ENCODE measurements around the gene CBFA2T2. TPM values are rescaled to one million over a fixed set of nuclear protein-coding genes. Genes with fewer than 3 reads are reported as not detected.
"Not testable (repeated sequence)": the region's sequence is repeated elsewhere in the genome, so short reads cannot be mapped to it uniquely, and the experiment has no call there.

The CBFA2T2 gene
- total RNA-seq, 2 experiments from 2014 or later: 12.3 to 16.8 TPM

DNA sequence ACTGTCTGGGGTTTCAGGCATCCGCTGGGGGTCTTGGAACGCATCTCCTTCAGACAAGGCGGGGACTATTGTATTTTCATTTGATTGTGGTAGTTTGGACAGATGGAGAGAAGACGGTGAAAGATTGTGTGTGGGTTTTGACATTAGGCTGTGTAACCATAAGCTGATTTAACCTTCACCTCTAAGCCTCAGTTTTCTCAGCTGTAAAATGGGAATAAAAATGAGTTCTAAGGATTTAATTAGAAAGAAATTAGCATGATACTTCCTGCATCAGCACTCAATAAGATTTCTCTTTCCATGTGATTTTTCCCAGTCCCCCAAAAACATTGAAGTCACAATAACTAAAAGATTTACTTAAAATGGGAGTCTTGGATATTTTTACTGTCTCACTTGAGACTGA lies 78.1 kb downstream of the CBFA2T2 start:
- H3K27me3 Mint-ChIP-seq: no peaks in the 10 kb centered on the region
- H3K4me1 Mint-ChIP-seq: peaks cover 10% of the 10 kb centered on the region
- ATAC-seq: no peak
- no peak overlapping the region for H3K27ac Mint-ChIP-seq
- no peaks in the 10 kb centered on the region for H3K9me3 Mint-ChIP-seq (ENCODE audit: low read depth)
- DNase-seq: no peak
- no peaks in the 10 kb centered on the region for H3K36me3 Mint-ChIP-seq
- CTCF ChIA-PET: no interaction called here
- H3K4me3 Mint-ChIP-seq: no peak overlapping the region

DNA sequence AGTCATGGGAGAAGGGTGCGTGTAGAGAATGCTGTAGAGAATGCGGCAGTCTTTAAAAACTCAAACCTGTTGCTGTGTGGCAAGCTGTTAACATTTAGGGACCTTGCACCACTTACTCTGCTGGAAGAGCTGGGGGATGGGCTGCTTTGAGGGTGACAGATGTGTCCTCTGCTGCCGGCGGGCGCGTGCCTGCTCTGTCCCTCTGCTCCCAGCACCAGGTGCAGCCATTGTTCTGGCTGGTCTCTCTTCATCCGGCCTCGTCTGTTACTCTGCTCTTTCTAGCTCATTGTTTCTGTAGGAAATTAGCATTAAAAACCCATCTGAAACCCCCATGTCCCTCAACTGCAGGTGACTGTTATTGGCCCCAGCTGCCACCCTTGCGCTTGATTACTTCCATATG lies 78.5 kb downstream of the CBFA2T2 start:
- no peak overlapping the region for H3K27ac Mint-ChIP-seq

DNA sequence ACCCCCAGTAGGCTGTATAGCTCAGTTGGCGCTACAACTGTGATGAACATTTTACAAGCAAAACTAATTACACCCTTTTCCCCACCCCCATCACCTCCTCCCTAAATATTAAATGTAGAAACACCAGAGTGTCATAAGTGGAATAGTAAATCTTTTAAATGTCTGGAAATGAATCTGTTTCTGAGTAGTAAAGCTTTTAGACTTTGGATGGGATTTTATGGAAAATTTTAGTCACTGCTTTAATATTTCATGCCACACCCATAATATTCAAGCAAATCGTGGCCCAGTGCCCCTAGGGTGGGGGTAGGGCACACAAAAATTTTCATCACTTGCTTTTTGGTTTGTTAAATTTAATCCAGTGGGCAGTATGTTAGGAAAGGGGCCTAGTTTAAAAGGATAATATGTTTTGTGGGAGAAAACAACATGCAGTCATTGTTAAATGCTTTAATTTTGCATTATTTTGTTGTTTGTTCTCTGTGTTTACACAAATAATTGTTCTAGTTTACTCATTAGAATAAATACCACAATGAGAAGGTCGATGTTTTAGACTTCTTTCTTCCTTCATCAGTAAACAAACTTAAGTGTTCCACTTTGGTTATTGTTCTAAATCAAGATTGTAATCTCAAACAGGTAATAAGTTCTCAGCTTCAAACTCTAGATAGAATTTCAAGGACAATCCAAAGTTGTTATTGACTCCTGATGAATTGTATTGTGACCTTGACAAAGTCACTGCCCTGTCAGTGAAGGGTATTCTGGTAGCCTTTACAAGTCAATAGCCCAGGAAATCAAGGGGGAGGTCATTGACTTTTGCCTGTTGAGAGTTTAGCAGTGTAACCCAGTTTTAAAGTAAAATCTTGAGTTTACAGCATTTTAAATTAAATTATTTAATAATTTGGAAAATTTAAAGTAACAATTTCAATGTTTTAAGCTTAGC lies 79.2 kb downstream of the CBFA2T2 start:
- CTCF ChIA-PET: no interaction called here
- no peak for ATAC-seq
- Mint-ChIP-seq H3K27ac (no peak overlapping the region), H3K9me3 (ENCODE audit: low read depth) (no peaks in the 10 kb centered on the region), H3K4me3 (no peak overlapping the region), H3K4me1 (peaks cover 10% of the 10 kb centered on the region), H3K36me3 (no peaks in the 10 kb centered on the region), H3K27me3 (no peaks in the 10 kb centered on the region)
- no peak for DNase-seq

More for the DNA sequence above, 78.5 kb downstream of the CBFA2T2 start:
- DNase-seq (no peak), ATAC-seq (no peak)
- Mint-ChIP-seq H3K4me1 (peaks cover 10% of the 10 kb centered on the region), H3K36me3 (no peaks in the 10 kb centered on the region), H3K27me3 (no peaks in the 10 kb centered on the region), H3K4me3 (no peak overlapping the region), H3K9me3 (ENCODE audit: low read depth) (no peaks in the 10 kb centered on the region)
- CTCF ChIA-PET: no interaction called here

DNA sequence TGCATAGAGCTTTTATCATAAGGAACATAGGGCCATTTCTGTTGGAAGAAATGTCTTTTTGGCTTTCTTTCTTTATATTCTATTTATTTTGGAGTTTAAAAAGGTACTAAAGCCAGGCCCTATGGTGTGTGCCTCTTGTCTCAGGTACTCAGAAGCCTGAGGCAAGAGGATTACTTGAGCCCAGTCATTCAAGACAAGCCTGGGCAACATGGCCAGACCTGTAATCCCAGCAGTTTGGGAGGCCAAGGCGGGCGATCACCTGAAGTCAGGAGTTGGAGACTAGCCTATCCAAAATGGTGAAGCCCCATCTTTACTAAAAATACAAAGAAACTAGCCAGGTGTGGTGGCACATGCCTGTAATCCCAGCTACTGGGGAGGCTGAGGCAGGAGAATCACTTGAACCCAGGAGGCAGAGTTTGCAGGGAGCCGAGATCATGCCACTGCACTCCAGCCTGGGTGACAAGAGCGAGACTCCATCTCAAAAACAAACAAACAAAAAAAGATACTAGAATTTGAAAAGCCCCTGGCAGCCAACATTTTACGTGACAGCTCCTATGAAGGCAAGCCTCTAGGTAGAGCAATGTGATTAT lies 80.0 kb downstream of the CBFA2T2 start:
- Mint-ChIP-seq H3K36me3 (peaks cover 1% of the 10 kb centered on the region), H3K4me3 (no peak overlapping the region), H3K27ac (no peak overlapping the region), H3K4me1 (peaks cover 10% of the 10 kb centered on the region), H3K9me3 (ENCODE audit: low read depth) (no peaks in the 10 kb centered on the region), H3K27me3 (no peaks in the 10 kb centered on the region)
- no peak for ATAC-seq
- CTCF ChIA-PET: no interaction called here
- no peak for DNase-seq

DNA sequence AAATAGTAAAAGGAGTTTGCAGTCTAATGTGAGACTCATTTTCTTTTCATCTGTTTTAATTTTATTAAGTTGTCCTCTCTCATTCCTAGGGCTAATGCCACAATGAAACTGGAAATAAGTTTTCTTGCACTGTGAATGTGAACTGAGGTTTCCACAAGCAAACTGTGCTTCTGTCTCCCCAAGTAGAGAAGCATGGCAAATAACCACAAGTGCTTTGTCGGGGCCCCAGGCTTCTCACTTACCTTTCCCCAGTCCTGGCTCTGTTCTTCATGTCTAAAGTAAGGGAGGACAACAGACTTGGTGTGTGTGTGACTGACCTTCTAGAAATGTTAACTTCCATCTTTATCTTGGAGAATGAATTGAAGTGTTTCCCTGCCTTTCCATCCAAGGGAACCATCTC lies 80.8 kb downstream of the CBFA2T2 start:
- ATAC-seq: no peak
- peaks cover 1% of the 10 kb centered on the region for H3K36me3 Mint-ChIP-seq
- no peak for DNase-seq
- no peaks in the 10 kb centered on the region for H3K27me3 Mint-ChIP-seq
- CTCF ChIA-PET: no interaction called here
- peaks cover 10% of the 10 kb centered on the region for H3K4me1 Mint-ChIP-seq
- H3K27ac Mint-ChIP-seq: no peak overlapping the region
- no peak overlapping the region for H3K4me3 Mint-ChIP-seq
- no peaks in the 10 kb centered on the region for H3K9me3 Mint-ChIP-seq (ENCODE audit: low read depth)

DNA sequence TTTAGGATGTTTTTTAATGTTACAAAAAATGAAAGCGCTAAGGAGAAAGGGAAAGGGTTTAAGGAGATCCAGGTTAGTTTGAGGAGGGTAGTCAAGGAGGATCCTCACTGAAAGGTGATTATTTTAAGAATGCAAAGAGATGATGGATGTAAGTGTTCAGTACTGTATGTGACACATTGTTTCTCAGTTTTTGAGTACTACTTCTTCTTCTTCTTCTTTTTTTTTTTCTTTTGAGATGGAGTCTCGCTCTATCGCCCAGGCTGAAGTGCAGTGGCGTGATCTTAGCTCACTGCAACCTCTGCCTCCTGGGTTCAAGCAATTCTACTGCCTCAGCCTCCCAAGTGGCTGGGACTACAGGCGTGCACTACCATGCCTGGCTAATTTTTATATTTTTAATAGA lies 83.4 kb downstream of the CBFA2T2 start:
- H3K36me3 Mint-ChIP-seq: not testable (repeated sequence)

DNA sequence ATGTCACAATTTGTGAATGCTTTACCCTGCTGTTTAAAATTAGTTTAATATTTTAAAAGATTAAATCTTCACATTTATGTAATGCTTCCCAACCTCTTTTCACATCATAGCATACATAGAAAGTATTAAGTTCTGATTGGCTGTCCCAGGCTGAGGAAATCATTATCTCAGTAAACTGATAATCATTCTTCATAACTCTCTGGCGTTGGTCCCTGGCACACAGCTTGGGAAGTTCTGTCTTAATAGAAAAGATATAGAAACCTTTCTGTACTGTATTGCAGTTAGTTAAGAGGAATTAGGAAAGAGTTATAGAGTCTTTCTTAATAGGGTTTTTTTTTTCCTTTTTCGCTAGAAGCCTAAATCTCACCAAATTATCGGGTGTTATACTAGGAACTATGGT lies 85.4 kb downstream of the CBFA2T2 start:
- no peak for DNase-seq
- Mint-ChIP-seq H3K4me3 (no peak overlapping the region), H3K27me3 (no peaks in the 10 kb centered on the region), H3K4me1 (peaks cover 9% of the 10 kb centered on the region), H3K9me3 (ENCODE audit: low read depth) (no peaks in the 10 kb centered on the region), H3K36me3 (peaks cover 1% of the 10 kb centered on the region), H3K27ac (no peak overlapping the region)
- no peak for ATAC-seq
- CTCF ChIA-PET: interaction anchor here (1.1 kb wide), 1 partner anchor 15 kb away, joined by 3 read pairs; no protein-coding TSS in a partner anchor

More for the DNA sequence above, 83.4 kb downstream of the CBFA2T2 start:
- H3K27ac Mint-ChIP-seq; DNase-seq; CTCF ChIA-PET; H3K4me3 Mint-ChIP-seq; H3K27me3 Mint-ChIP-seq; H3K9me3 Mint-ChIP-seq (ENCODE audit: low read depth); ATAC-seq: not testable (repeated sequence)
- H3K4me1 Mint-ChIP-seq: peaks cover 10% of the 10 kb centered on the region

DNA sequence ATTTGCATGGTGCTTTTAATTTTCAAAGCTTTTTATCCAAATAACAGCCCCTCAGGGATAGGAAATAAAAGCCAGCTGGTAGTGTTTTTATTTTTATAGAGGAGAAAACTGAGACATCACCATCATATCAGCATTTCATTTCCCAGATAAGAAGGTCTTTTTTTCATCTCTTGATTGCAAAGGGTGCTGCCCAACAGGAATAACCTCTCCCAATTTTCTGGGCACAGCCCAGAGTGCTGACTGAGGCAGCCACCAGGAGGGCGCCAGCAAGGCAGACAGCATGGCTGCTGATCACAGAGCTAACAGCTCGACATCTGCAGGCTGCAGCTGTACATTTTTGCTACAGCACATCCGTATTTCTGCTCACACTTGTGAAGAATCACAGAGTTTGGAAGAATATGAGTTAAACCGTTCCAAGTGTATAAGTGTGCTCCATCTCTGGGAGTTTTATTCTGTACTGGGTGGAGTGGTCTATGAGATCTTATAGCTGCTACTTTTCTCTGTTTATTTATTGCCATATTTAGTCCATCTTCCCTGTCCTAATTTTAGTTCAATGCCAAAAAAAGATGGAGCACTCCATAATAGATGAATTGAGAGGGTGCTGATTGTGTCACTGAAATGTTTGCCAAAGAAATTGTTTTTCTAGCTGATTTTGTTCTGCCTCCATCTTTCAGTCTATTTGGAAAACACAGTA lies 86.7 kb downstream of the CBFA2T2 start:
- H3K4me3 Mint-ChIP-seq: no peak overlapping the region
- peaks cover 2% of the 10 kb centered on the region for H3K4me1 Mint-ChIP-seq
- CTCF ChIA-PET: no interaction called here
- no peaks in the 10 kb centered on the region for H3K9me3 Mint-ChIP-seq (ENCODE audit: low read depth)
- ATAC-seq (no peak), DNase-seq (no peak)
- peaks cover 1% of the 10 kb centered on the region for H3K36me3 Mint-ChIP-seq
- no peak overlapping the region for H3K27ac Mint-ChIP-seq
- no peaks in the 10 kb centered on the region for H3K27me3 Mint-ChIP-seq

DNA sequence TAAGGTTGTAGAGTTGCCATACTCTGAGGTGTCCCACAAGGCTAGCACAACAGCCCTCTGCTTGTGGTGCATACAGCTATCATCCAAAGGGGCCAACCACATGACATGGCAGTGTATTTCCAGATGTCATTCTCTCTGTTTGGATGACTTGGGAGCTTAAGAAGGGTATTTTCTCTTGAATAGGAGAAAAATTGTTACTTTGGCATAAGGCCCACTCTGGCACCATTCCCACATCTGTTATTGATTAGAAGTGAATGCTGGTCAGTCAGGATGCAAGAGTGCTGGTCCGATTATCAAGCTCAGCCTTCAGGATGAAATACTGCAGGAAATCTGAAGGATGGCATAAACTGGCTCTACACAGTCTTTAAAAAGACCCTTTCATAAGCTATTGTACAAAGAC lies 88.6 kb downstream of the CBFA2T2 start:
- Mint-ChIP-seq H3K4me1 (peaks cover 2% of the 10 kb centered on the region), H3K9me3 (ENCODE audit: low read depth) (no peaks in the 10 kb centered on the region), H3K27me3 (no peaks in the 10 kb centered on the region), H3K36me3 (peaks cover 1% of the 10 kb centered on the region), H3K4me3 (no peak overlapping the region), H3K27ac (no peak overlapping the region)
- CTCF ChIA-PET: no interaction called here
- no peak for DNase-seq
- no peak for ATAC-seq

DNA sequence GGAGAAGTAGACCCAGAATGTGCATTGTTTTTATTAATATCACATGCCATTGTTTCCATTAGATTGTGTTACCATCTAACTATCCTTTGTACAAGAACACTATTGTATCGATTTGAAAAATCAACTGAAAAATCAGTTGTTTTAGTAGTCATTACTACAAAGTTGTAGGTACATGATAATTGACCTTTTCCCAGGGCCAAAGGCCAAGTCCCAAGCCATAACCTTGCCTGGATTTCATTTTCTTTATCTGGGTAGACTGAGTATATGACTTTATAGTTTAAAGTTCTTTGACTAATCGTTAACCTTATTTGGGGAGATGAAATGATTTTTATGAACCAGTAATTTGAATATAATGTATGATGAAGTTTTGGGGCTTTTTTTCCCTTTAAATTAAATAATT lies 93.2 kb downstream of the CBFA2T2 start:
- no peak overlapping the region for H3K4me3 Mint-ChIP-seq
- CTCF ChIA-PET: no interaction called here
- H3K27me3 Mint-ChIP-seq: no peaks in the 10 kb centered on the region
- no peaks in the 10 kb centered on the region for H3K9me3 Mint-ChIP-seq (ENCODE audit: low read depth)
- no peak for DNase-seq
- H3K4me1 Mint-ChIP-seq: peaks cover 2% of the 10 kb centered on the region
- no peaks in the 10 kb centered on the region for H3K36me3 Mint-ChIP-seq
- ATAC-seq: no peak
- H3K27ac Mint-ChIP-seq: no peak overlapping the region

DNA sequence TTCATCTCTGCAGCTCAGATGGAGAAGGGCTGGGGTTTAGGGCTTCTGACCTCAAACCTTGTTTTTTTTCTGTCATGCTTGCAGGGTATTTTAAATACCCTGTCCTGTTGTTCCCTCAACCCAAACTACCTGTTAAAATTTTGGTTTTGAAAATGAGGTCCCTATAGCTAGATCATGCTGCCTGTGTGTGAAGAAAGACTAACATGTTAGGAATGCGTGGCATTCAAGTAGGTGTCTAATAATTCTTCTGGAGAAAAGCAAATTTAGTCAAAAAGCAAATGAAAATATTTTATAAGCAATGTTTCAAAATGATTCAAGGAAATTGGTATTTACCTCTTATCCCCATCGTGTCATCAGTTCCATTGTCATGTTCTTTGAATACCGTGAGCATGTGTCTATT lies 95.1 kb downstream of the CBFA2T2 start:
- Mint-ChIP-seq H3K9me3 (ENCODE audit: low read depth) (no peaks in the 10 kb centered on the region), H3K4me3 (no peak overlapping the region), H3K27ac (no peak overlapping the region), H3K4me1 (peaks cover 2% of the 10 kb centered on the region), H3K36me3 (no peaks in the 10 kb centered on the region), H3K27me3 (no peaks in the 10 kb centered on the region)
- DNase-seq (no peak), ATAC-seq (no peak)
- CTCF ChIA-PET: interaction anchor here (1.7 kb wide), 1 partner anchor 23 kb away, joined by 4 read pairs; no protein-coding TSS in a partner anchor

DNA sequence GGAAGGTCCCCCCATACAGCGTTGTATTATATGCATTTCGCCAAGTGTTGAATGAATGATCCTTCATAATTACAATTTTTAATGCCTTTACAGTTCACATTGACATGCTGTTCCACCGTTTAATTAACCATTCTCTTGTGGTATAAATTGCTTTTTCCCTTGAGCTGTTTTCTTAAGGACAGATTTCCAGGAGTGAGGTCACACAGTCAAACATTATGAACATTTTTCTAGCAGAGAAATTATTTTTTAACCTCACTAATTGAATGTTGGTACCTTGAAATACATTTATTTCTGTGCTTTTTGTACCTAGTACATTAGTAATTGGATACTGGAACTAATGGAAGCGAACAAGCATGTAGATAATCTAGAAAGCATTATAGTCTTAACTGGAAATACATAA lies 95.5 kb downstream of the CBFA2T2 start:
- Mint-ChIP-seq H3K27ac (no peak overlapping the region), H3K4me3 (no peak overlapping the region), H3K36me3 (no peaks in the 10 kb centered on the region), H3K4me1 (peaks cover 2% of the 10 kb centered on the region), H3K9me3 (ENCODE audit: low read depth) (no peaks in the 10 kb centered on the region), H3K27me3 (no peaks in the 10 kb centered on the region)
- DNase-seq (no peak), ATAC-seq (no peak)
- CTCF ChIA-PET: no interaction called here

DNA sequence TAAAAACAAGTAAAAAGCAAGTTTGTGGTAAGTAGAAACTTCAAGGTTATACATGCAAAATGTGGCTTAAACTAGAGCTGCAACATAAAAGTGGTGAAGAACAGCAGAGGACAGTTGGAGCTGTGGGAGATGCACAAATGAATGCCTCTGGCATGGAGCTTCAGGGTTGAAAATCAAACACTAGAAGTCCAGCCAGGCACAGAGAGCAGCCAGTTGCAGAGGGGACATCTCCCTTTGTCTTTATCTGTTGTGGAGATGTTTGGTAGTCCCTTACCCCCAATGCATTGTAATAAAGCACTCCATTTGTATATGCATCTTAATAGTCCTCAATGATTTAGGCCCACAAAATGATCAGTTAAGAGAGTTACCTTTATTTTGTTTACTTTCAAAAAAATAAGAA lies 99.2 kb downstream of the CBFA2T2 start:
- CTCF ChIA-PET: no interaction called here

More for the DNA sequence above, 99.2 kb downstream of the CBFA2T2 start:
- H3K9me3 Mint-ChIP-seq (ENCODE audit: low read depth): no peaks in the 10 kb centered on the region
- H3K4me3 Mint-ChIP-seq: no peak overlapping the region
- H3K36me3 Mint-ChIP-seq: no peaks in the 10 kb centered on the region
- H3K27ac Mint-ChIP-seq: no peak overlapping the region
- H3K27me3 Mint-ChIP-seq: no peaks in the 10 kb centered on the region
- peaks cover 4% of the 10 kb centered on the region for H3K4me1 Mint-ChIP-seq
- ATAC-seq (no peak), DNase-seq (no peak)
